Measurements from ENCODE around the gene ABCC1. TPM values are rescaled to one million over a fixed set of nuclear protein-coding genes. Genes with fewer than 3 reads are reported as not detected.
A peak's percentile ranks its signal among the peaks of the same experiment; 100 is the strongest.

Gene ABCC1
- total and polyA plus RNA-seq, 2 donors from 2014 or later: 4.6 to 29.7 TPM

DNA sequence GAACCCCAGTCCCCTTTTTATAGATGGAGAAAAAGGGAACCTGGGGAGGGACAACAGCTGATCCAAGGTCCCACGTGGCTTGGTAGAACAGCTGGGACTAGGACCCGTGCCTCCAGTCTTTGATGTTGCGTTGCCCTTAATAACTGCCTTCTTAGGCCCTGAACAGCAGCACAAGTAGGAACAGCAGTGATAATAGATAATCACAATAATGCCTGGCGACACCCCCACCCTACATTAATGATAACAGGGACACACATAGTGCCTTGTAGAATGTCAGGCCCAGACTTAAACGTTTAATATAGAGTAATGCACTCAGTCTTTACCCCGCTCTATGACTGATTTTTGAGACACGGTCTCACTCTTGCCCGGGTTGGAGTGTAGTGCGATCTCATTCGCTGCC, 177.5 kb downstream of the ABCC1 start:
- intact Hi-C loops (cut with DNase I): loop anchor here (5.0 to 10.0 kb wide), 2 partner anchors 255 to 362 kb away; no protein-coding TSS in a partner anchor
- Histone ChIP-seq H3K36me3 (ENCODE audit: control insufficient read depth in 2 of 3, insufficient read depth in 3 of 3, low read length in 3 of 3) (peaks cover 4 to 10% (median 9%) of the 10 kb centered on the region in 3 donors), H3K4me1 (ENCODE audit: control insufficient read depth in 2 of 3, insufficient read depth in 2 of 3, low read depth in 1 of 3, low read length in 3 of 3) (peaks cover 0 to 2% (median 0%) of the 10 kb centered on the region in 3 donors), H3K4me3 (ENCODE audit: low read length in 3 of 3) (no peak overlapping the region), H3K9ac (ENCODE audit: low read length in 3 of 3) (no peak overlapping the region), H3K27me3 (ENCODE audit: control insufficient read depth, insufficient read depth, low read length) (no peaks in the 10 kb centered on the region), H3K27ac (ENCODE audit: low read depth in 2 of 2, low read length in 2 of 2) (no peak overlapping the region), H3K9me3 (ENCODE audit: control insufficient read depth in 2 of 3, insufficient read depth in 1 of 3, low read length in 3 of 3) (peaks cover 0 to 3% (median 0%) of the 10 kb centered on the region in 3 donors)
- FAIRE-seq (no peak), DNase-seq (no peak)
- TF ChIP-seq, protein P1, sequence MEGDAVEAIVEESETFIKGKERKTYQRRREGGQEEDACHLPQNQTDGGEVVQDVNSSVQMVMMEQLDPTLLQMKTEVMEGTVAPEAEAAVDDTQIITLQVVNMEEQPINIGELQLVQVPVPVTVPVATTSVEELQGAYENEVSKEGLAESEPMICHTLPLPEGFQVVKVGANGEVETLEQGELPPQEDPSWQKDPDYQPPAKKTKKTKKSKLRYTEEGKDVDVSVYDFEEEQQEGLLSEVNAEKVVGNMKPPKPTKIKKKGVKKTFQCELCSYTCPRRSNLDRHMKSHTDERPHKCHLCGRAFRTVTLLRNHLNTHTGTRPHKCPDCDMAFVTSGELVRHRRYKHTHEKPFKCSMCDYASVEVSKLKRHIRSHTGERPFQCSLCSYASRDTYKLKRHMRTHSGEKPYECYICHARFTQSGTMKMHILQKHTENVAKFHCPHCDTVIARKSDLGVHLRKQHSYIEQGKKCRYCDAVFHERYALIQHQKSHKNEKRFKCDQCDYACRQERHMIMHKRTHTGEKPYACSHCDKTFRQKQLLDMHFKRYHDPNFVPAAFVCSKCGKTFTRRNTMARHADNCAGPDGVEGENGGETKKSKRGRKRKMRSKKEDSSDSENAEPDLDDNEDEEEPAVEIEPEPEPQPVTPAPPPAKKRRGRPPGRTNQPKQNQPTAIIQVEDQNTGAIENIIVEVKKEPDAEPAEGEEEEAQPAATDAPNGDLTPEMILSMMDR (IDR thresholded peaks at IDR 0.05; ENCODE audit: borderline replicate concordance, extremely low read depth, insufficient read depth): no peak

DNA sequence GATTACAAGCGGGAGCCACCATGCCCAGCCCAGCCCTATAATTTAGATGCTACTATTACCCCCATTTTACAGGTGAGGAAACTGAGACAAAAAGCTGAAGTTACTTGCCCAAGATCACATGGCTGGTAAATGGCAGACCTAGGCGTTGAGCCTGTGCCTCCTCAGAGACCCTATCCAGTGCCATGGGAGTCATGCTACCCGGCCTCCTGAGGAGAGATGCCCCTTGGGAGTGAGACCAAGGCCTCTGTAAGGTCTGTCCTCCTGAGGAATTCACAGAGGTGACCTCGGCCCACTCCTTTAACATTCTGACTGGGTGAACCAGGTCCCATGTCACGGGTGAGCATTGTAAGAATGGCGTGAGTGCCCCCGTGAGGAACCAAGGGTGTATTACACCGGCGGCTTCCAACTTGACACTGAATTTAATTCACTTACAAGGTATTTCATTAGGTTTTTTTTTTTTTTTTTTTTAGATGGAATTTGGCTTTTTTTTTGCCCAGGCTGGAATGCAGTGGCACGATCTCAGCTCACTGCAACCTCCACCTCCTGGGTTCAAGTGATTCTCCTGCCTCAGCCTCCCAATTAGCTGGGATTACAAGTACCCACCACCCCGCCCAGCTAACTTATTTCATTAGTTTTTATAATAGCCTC, 178.2 kb downstream of the ABCC1 start:
- H3K27me3 ChIP-seq (ENCODE audit: control insufficient read depth, insufficient read depth, low read length): no peaks in the 10 kb centered on the region
- DNase-seq: peak; percentile 80 to 84 (median 82)
- H3K27ac ChIP-seq (ENCODE audit: low read depth in 2 of 2, low read length in 2 of 2): no peak overlapping the region
- H3K4me1 ChIP-seq (ENCODE audit: control insufficient read depth in 2 of 3, insufficient read depth in 2 of 3, low read depth in 1 of 3, low read length in 3 of 3): peaks cover 0 to 2% (median 0%) of the 10 kb centered on the region in 3 donors
- peaks cover 0 to 3% (median 0%) of the 10 kb centered on the region in 3 donors for H3K9me3 ChIP-seq (ENCODE audit: control insufficient read depth in 2 of 3, insufficient read depth in 1 of 3, low read length in 3 of 3)
- H3K9ac ChIP-seq (ENCODE audit: low read length in 3 of 3): no peak overlapping the region
- no peak for FAIRE-seq
- H3K4me3 ChIP-seq (ENCODE audit: low read length in 3 of 3): no peak overlapping the region
- peaks cover 4 to 12% (median 9%) of the 10 kb centered on the region in 3 donors for H3K36me3 ChIP-seq (ENCODE audit: control insufficient read depth in 2 of 3, insufficient read depth in 3 of 3, low read length in 3 of 3)
- TF ChIP-seq, protein P1 (IDR thresholded peaks at IDR 0.05; ENCODE audit: borderline replicate concordance, extremely low read depth, insufficient read depth): peak; percentile 89
- intact Hi-C loops (cut with DNase I): loop anchor here (5.0 to 10.0 kb wide), 2 partner anchors 255 to 363 kb away; no protein-coding TSS in a partner anchor

DNA sequence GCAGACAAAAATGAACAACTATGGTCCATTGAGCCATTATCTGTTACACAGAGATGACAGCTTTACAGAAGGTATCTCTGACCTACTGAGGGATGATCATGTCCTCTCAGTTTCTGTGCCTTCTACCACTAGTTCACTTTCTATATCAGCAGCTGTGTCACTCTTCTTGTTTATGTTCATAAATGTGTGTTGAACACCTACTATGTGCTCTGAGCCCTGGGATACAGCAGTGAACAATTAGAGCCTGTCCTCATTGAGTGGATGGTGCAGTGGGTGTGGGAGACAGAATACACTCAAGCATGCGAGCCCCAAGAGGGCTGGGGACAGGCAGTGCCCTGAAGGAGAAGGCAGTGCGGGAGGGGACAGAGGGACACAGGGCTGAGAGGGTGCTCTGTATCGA, 181.8 kb downstream of the ABCC1 start:
- intact Hi-C loops (cut with DNase I): no loop called here
- no peak overlapping the region for H3K27ac ChIP-seq (ENCODE audit: low read depth in 2 of 2, low read length in 2 of 2)
- peaks cover 0 to 5% (median 1%) of the 10 kb centered on the region in 3 donors for H3K36me3 ChIP-seq (ENCODE audit: control insufficient read depth in 2 of 3, insufficient read depth in 3 of 3, low read length in 3 of 3)
- no peak overlapping the region for H3K4me3 ChIP-seq (ENCODE audit: low read length in 3 of 3)
- H3K9me3 ChIP-seq (ENCODE audit: control insufficient read depth in 2 of 3, insufficient read depth in 1 of 3, low read length in 3 of 3): no peaks in the 10 kb centered on the region
- TF ChIP-seq, protein P1 (IDR thresholded peaks at IDR 0.05; ENCODE audit: borderline replicate concordance, extremely low read depth, insufficient read depth): no peak
- FAIRE-seq: no peak
- no peak overlapping the region for H3K9ac ChIP-seq (ENCODE audit: low read length in 3 of 3)
- peaks cover 0 to 2% (median 0%) of the 10 kb centered on the region in 3 donors for H3K4me1 ChIP-seq (ENCODE audit: control insufficient read depth in 2 of 3, insufficient read depth in 2 of 3, low read depth in 1 of 3, low read length in 3 of 3)
- no peaks in the 10 kb centered on the region for H3K27me3 ChIP-seq (ENCODE audit: control insufficient read depth, insufficient read depth, low read length)
- no peak for DNase-seq

Data from kidney (tissue), 14 donors.